Neural crest cell (in vitro differentiated cells): Measurements from ENCODE around the gene TRIML1. TPM values are rescaled to one million over a fixed set of nuclear protein-coding genes. Genes with fewer than 3 reads are reported as not detected.
"Not testable (repeated sequence)": the region's sequence is repeated elsewhere in the genome, so short reads cannot be mapped to it uniquely, and the experiment has no call there.

Source experiments
- DNase-seq: peaks from one replicate; pipeline ENCODE4 v3.0.0; 2021; ENCODE audit warnings: low read depth, mixed read lengths, low spot score
- H3K27ac Mint-ChIP-seq: one replicate; pipeline ENCODE4 v1.8.0; 2021; ENCODE audit warnings: mild to moderate bottlenecking, mixed read lengths; ENCODE audit not compliant: unreplicated experiment
- H3K27me3 Mint-ChIP-seq: 2 replicates; pipeline ENCODE4 v1.8.0; 2021; ENCODE audit warnings: low read depth, mild to moderate bottlenecking, mixed read lengths
- H3K36me3 Mint-ChIP-seq: 2 replicates; pipeline ENCODE4 v1.8.0; 2021; ENCODE audit warnings: low read depth, mild to moderate bottlenecking, mixed read lengths
- H3K4me1 Mint-ChIP-seq: 2 replicates; pipeline ENCODE4 v1.8.0; 2021; ENCODE audit warnings: mixed read lengths
- H3K4me3 Mint-ChIP-seq: one replicate; pipeline ENCODE4 v1.8.0; 2021; ENCODE audit warnings: mild to moderate bottlenecking, mixed read lengths
- H3K9me3 Mint-ChIP-seq: 2 replicates; pipeline ENCODE4 v1.8.0; 2021; ENCODE audit warnings: mixed read lengths
- CTCF ChIP-seq: fragments of 200-600 bp; sonication (generic); conservative IDR thresholded peaks from 2 replicates; pipeline ENCODE4 v1.5.0; 2021; ENCODE audit warnings: antibody characterized with exemption, mild to moderate bottlenecking
- total RNA-seq: library from RNA; stranded (reverse); gene quantifications from 2 replicates; pipeline ENCODE4 v1.2.1, GENCODE V29; 2021

TRIML1 gene
- total RNA-seq, 1 donor from 2014 or later = not detected

GRCh38 chr4:188154668-188155405, 15.6 kb downstream of the TRIML1 start:
- Mint-ChIP-seq H3K27me3 (no peaks in the 10 kb centered on the region), H3K4me1 (no peaks in the 10 kb centered on the region), H3K36me3 (peaks cover 6% of the 10 kb centered on the region), H3K9me3 (peaks cover 3% of the 10 kb centered on the region), H3K4me3 (no peak overlapping the region), H3K27ac (no peak overlapping the region)
- no peak for TF ChIP-seq CTCF
- DNase-seq = no peak

- DNase-seq = no peak
- Mint-ChIP-seq H3K27me3 (no peaks in the 10 kb centered on the region), H3K9me3 (peaks cover 3% of the 10 kb centered on the region), H3K4me3 (no peak overlapping the region), H3K36me3 (peaks cover 6% of the 10 kb centered on the region), H3K4me1 (no peaks in the 10 kb centered on the region), H3K27ac (no peak overlapping the region)
- TF ChIP-seq CTCF = no peak
Observed at GRCh38 chr4:188158336-188158735, 19.1 kb downstream of the TRIML1 start.

- H3K36me3 Mint-ChIP-seq, DNase-seq, H3K27me3 Mint-ChIP-seq, H3K27ac Mint-ChIP-seq, H3K4me3 Mint-ChIP-seq, H3K9me3 Mint-ChIP-seq, H3K4me1 Mint-ChIP-seq: not testable (repeated sequence)
Observed at GRCh38 chr4:188159513-188160226, 20.4 kb downstream of the TRIML1 start.

GRCh38 chr4:188160406-188160805, 21.2 kb downstream of the TRIML1 start:
- H3K4me1 Mint-ChIP-seq = no peaks in the 10 kb centered on the region
- no peak for DNase-seq

GRCh38 chr4:188161167-188161566, 21.9 kb downstream of the TRIML1 start:
- no peaks in the 10 kb centered on the region for H3K9me3 Mint-ChIP-seq
- no peaks in the 10 kb centered on the region for H3K4me1 Mint-ChIP-seq
- H3K27ac Mint-ChIP-seq = no peak overlapping the region
- DNase-seq = no peak
- no peaks in the 10 kb centered on the region for H3K36me3 Mint-ChIP-seq
- H3K4me3 Mint-ChIP-seq = no peak overlapping the region
- TF ChIP-seq CTCF = no peak
- no peaks in the 10 kb centered on the region for H3K27me3 Mint-ChIP-seq

More at GRCh38 chr4:188160406-188160805, 21.2 kb downstream of the TRIML1 start:
- no peaks in the 10 kb centered on the region for H3K9me3 Mint-ChIP-seq
- no peak overlapping the region for H3K4me3 Mint-ChIP-seq
- H3K36me3 Mint-ChIP-seq = no peaks in the 10 kb centered on the region
- TF ChIP-seq CTCF = no peak
- no peaks in the 10 kb centered on the region for H3K27me3 Mint-ChIP-seq
- no peak overlapping the region for H3K27ac Mint-ChIP-seq

- no peak for TF ChIP-seq CTCF
- Mint-ChIP-seq H3K4me3 (no peak overlapping the region), H3K4me1 (peaks cover under 1% of the 10 kb centered on the region), H3K27ac (no peak overlapping the region), H3K36me3 (no peaks in the 10 kb centered on the region), H3K9me3 (no peaks in the 10 kb centered on the region), H3K27me3 (no peaks in the 10 kb centered on the region)
- no peak for DNase-seq
Observed at GRCh38 chr4:188162698-188163097, 23.5 kb downstream of the TRIML1 start.
